ENCODE data around the gene STARD3NL. TPM values are rescaled to one million over a fixed set of nuclear protein-coding genes. Genes with fewer than 3 reads are reported as not detected.
A peak's percentile ranks its signal among the peaks of the same experiment; 100 is the strongest.

Gene STARD3NL
- total RNA-seq, 2 donors from 2014 or later: 10.9 to 19.7 TPM

DNA sequence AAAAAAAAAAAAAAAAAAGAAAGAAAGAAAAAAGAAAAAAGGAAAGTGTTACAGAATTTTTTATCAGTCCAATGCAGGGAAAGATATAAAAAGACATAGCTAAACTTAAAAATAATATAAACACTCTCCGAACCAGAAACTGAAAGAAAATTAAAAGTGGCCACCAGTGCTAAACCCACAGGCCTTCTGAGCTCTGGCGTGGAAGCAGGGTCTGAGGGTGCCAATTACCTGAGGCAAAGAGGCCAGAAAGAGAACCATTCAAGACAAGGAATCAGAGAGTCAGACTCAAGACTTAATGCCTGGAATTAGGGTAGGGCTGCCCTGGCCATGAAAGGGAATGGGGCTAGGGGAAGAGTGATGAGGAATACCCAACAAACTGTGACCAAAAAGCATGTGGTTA is 36.9 kb upstream of the STARD3NL start:
- no peak for ATAC-seq
- TF ChIP-seq, protein P1, sequence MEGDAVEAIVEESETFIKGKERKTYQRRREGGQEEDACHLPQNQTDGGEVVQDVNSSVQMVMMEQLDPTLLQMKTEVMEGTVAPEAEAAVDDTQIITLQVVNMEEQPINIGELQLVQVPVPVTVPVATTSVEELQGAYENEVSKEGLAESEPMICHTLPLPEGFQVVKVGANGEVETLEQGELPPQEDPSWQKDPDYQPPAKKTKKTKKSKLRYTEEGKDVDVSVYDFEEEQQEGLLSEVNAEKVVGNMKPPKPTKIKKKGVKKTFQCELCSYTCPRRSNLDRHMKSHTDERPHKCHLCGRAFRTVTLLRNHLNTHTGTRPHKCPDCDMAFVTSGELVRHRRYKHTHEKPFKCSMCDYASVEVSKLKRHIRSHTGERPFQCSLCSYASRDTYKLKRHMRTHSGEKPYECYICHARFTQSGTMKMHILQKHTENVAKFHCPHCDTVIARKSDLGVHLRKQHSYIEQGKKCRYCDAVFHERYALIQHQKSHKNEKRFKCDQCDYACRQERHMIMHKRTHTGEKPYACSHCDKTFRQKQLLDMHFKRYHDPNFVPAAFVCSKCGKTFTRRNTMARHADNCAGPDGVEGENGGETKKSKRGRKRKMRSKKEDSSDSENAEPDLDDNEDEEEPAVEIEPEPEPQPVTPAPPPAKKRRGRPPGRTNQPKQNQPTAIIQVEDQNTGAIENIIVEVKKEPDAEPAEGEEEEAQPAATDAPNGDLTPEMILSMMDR (IDR thresholded peaks at IDR 0.05): no peak
- no peak for TF ChIP-seq POLR2A (IDR thresholded peaks at IDR 0.05)
- no peak overlapping the region for H3K27ac ChIP-seq
- DNase-seq: no peak
- no peak overlapping the region for H3K4me3 ChIP-seq
- H3K27me3 ChIP-seq: no peaks in the 10 kb centered on the region
- no peaks in the 10 kb centered on the region for H3K4me1 ChIP-seq
- whole genome bisulfite sequencing, 2 donors: 86 to 88% methylated on average over 2 of the region's 2 CpGs
- no peaks in the 10 kb centered on the region for H3K9me3 ChIP-seq
- intact Hi-C loops (cut with DNase I): no loop called here
- H3K36me3 ChIP-seq (replicated peaks in 1 of 2; ENCODE audit: insufficient read depth in 1 of 2, low read depth in 2 of 2): no peaks in the 10 kb centered on the region

DNA sequence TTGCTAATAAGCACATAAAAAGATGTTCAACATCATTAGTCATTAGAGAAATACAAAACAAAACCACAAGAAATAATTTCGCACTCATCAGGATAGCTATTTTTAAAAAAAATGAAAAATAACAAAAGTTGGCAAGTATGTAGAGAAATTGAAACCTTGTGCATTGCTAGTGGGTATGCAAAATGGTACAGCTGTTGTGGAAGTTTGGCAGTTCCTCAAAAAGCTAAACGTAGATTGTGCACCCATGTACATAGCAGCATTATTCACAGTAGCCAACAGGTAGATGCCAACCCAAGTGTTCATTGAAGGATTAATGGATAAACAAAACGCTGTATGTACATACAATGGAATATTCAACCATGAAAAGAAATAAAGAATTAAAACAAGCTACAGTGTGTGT is 35.3 kb upstream of the STARD3NL start:
- intact Hi-C loops (cut with DNase I): no loop called here
- ATAC-seq (no peak), DNase-seq (no peak)
- H3K4me3 ChIP-seq: no peak overlapping the region
- H3K36me3 ChIP-seq (replicated peaks in 1 of 2; ENCODE audit: insufficient read depth in 1 of 2, low read depth in 2 of 2): no peaks in the 10 kb centered on the region
- no peak for TF ChIP-seq POLR2A (IDR thresholded peaks at IDR 0.05)
- TF ChIP-seq, protein P1 (IDR thresholded peaks at IDR 0.05): no peak
- H3K4me1 ChIP-seq: no peaks in the 10 kb centered on the region
- no peaks in the 10 kb centered on the region for H3K27me3 ChIP-seq
- H3K9me3 ChIP-seq: no peaks in the 10 kb centered on the region
- WGBS, 2 donors: 58 to 66% methylated on average over 3 of the region's 3 CpGs
- no peak overlapping the region for H3K27ac ChIP-seq

DNA sequence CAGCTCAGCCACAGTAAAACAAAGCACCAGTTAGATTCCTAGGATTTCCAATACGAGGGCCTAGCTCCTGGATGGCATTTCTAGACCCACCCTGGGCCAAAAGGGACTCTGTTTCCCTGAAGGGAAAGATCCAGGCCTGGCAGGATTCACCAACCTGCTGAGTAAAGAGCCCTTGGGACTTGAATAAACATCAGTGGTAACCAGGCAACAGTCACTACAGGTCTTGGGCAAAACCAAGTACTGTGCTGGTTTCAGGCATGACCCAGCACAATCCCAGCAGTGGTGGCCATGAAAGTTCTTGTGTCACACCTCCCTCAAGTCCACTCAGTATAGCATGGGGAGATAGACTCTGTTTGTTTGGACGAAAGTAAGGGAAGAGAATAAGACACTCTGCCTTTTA is 31.0 kb upstream of the STARD3NL start:
- H3K36me3 ChIP-seq (replicated peaks in 1 of 2; ENCODE audit: insufficient read depth in 1 of 2, low read depth in 2 of 2): no peaks in the 10 kb centered on the region
- no peaks in the 10 kb centered on the region for H3K9me3 ChIP-seq
- no peak overlapping the region for H3K4me3 ChIP-seq
- no peak overlapping the region for H3K27ac ChIP-seq
- no peaks in the 10 kb centered on the region for H3K4me1 ChIP-seq
- DNase-seq: peak in 1 of 4 donors; percentile 6
- TF ChIP-seq, protein P1 (IDR thresholded peaks at IDR 0.05): no peak
- TF ChIP-seq POLR2A (IDR thresholded peaks at IDR 0.05): no peak
- intact Hi-C loops (cut with DNase I): no loop called here
- 53 to 59% methylated on average over 2 of the region's 2 CpGs for WGBS, 2 donors
- no peak for ATAC-seq
- H3K27me3 ChIP-seq: no peaks in the 10 kb centered on the region

DNA sequence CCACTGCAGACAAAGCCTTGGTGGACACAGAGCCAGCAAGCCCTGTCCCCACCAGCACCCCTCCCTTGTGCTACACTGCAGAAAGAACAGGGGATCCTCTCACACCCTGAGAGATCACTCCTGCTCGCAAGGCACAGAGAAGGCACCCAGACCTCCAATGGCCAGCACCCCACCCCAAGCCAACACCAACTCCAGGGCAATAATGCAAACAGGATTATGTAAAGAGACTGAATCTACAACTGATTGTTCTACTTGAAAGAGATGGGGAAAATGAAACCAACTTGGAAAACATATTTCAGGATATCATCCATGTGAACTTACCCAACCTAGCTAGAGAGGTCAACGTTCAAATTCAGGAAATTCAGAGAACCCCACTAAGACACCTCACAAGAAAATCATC is 26.5 kb upstream of the STARD3NL start:
- 62 to 70% methylated on average over 2 of the region's 2 CpGs for WGBS, 2 donors
- Histone ChIP-seq H3K36me3 (replicated peaks in 1 of 2; ENCODE audit: insufficient read depth in 1 of 2, low read depth in 2 of 2) (no peaks in the 10 kb centered on the region), H3K4me3 (no peak overlapping the region), H3K27ac (no peak overlapping the region), H3K4me1 (no peaks in the 10 kb centered on the region), H3K27me3 (no peaks in the 10 kb centered on the region), H3K9me3 (no peaks in the 10 kb centered on the region)
- intact Hi-C loops (cut with DNase I): no loop called here
- ATAC-seq (no peak), DNase-seq (no peak)
- TF ChIP-seq, protein P1 (IDR thresholded peaks at IDR 0.05): no peak
- TF ChIP-seq POLR2A (IDR thresholded peaks at IDR 0.05): no peak

DNA sequence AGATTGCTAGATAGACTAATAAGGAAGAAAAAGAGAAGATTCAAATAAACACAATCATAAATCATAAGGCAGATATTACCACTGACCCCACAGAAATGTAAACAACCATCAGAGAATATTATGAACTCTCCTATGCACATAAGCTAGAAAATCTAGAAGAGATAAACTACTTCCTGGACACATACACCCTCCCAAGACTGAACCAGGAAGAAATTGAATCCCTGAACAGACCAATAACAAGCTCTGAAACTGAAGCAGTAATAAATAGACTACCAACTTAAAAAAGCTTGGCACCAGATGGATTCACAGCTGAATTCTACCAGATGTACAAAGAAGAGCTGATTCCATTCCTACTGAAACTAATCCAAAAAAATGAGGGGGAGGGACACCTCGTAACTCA is 24.5 kb upstream of the STARD3NL start:
- ATAC-seq: no peak
- no peak overlapping the region for H3K4me3 ChIP-seq
- 60 to 69% methylated on average over 1 of the region's 1 CpG for WGBS, 2 donors
- no peak for DNase-seq
- intact Hi-C loops (cut with DNase I): no loop called here
- TF ChIP-seq POLR2A (IDR thresholded peaks at IDR 0.05): no peak
- TF ChIP-seq, protein P1 (IDR thresholded peaks at IDR 0.05): no peak
- no peaks in the 10 kb centered on the region for H3K36me3 ChIP-seq (replicated peaks in 1 of 2; ENCODE audit: insufficient read depth in 1 of 2, low read depth in 2 of 2)
- H3K27ac ChIP-seq: no peak overlapping the region
- H3K27me3 ChIP-seq: no peaks in the 10 kb centered on the region
- H3K4me1 ChIP-seq: no peaks in the 10 kb centered on the region
- no peaks in the 10 kb centered on the region for H3K9me3 ChIP-seq

Data from body of pancreas (tissue), 4 donors.